ENCODE results near the gene CDKN2C.
"Not testable (repeated sequence)": the region's sequence is repeated elsewhere in the genome, so short reads cannot be mapped to it uniquely, and the experiment has no call there.

Gene CDKN2C

DNA sequence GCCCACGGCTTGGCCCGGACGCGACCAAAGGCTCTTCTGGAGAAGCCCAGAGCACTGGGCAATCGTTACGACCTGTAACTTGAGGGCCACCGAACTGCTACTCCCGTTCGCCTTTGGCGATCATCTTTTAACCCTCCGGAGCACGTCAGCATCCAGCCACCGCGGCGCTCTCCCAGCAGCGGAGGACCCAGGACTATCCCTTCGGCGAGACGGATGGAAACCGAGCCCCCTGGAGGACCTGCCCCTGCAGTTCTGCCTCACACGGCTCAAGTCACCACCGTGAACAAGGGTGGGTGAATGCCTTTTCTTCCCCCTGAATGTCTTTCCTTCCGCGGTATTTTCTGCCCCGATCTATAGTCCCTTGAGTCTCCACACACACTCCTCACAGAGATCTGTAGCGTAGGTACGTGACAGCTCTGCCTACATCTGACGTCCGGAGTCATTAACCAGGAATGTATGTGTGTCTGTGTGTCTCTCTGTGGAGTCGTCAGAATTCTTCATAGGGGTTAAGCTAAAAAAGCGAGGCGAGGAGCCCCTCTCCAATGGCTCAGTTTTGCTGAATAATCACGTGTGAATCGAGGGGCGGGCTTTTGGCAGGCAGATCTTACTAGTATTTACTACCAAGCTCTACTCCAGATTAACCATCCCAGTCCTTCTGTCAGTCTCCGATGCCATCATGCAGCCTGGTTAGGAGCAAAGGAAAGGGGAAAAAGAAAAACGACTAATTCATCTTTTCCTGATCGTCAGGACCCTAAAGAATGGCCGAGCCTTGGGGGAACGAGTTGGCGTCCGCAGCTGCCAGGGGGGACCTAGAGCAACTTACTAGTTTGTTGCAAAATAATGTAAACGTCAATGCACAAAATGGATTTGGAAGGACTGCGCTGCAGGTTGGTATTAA lies at the start of gene CDKN2C:
CDKN2C (plus strand) TSS at position 635 of the 898 bp plus-strand sequence; CDS start at position 759, 124 bp downstream.
- DNase-seq (ENCODE audit: low spot score): peak; percentile 60

DNA sequence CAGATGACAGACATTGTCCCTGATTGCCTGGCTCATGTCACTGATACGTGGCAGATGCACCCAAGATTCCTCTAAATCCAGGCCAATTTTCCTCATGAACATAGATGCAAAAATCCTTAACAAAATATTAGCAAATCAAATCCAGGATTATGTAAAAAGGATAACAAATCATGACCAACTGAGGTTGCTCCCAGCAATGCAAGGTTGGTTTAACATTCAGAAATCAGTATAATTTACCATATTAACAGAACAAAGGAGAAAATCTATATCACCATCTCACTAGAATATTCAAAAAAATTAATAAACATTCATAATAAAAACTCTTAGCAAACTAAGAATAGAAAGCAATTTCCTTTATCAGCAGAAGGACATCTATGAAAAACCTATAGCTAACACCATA lies 49.6 kb upstream of the CDKN2C start:
- DNase-seq (ENCODE audit: low spot score): no peak

DNA sequence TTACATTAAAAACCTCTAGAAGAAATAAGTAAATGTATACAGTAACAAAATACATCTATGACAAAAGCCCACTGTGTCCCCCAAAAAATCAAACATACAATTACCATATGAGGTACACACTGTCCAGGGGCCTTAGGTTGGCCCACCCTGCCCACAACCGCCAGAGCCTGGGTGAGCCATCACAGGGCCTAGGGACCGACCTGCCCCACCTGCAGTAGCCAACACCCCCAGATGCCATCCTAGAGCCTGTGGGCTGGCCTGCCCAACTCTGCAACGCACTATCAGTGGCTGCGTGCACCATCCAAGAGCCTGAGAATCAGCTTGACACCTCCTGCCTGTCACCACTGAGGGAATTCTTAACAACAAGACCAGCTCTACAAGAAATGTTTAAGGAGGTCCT lies 49.0 kb upstream of the CDKN2C start:
- DNase-seq (ENCODE audit: low spot score): no peak

GRCh38 chr1:50923564-50923963 lies 46.5 kb upstream of the CDKN2C start:
- no peak for DNase-seq (ENCODE audit: low spot score)

DNA sequence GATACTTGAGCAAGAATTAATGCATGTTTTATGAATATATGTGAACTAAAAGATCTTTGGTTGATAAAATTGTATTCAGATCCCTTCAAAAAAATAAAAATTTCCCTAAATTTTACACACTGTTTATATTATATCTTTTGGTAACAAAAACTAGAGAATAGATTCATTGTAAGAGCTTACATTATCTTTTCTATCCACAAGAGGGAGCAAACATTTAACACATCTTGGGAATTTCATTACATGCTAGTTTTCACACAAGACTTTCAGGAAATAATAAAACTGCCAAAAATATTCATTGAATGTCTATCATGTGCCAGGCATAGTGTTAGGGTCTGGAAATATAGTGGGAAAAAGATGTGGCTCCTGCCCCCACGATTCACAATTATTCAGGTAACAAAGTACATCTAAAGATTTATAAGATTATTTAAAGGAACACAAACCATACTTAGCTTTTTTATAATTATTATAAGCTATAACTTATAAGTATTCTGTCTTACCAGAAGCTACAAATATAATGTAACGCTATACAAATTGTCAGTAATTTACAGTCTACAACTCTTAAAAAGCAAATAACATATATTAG lies 40.6 kb upstream of the CDKN2C start:
- DNase-seq (ENCODE audit: low spot score): peak; percentile 9

DNA sequence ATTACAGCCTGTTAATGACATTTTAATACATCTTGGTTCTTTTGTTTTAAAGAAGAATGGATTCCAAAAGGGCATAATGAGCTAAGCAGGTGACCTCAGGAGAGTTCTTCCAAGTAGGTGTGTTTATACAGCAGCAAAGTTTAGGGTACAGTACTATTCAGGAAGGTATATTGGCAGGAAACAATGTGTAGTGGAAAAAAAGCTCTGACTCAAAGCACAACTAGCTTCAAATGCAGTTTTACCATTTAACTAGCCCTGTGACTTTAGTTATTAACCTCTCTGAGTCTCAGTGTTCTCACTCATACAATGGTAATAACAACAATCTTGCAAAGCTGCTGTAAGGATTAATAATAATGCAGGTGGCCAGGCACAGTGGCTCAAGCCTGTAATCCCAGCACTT lies 39.9 kb upstream of the CDKN2C start:
- DNase-seq (ENCODE audit: low spot score): no peak

DNA sequence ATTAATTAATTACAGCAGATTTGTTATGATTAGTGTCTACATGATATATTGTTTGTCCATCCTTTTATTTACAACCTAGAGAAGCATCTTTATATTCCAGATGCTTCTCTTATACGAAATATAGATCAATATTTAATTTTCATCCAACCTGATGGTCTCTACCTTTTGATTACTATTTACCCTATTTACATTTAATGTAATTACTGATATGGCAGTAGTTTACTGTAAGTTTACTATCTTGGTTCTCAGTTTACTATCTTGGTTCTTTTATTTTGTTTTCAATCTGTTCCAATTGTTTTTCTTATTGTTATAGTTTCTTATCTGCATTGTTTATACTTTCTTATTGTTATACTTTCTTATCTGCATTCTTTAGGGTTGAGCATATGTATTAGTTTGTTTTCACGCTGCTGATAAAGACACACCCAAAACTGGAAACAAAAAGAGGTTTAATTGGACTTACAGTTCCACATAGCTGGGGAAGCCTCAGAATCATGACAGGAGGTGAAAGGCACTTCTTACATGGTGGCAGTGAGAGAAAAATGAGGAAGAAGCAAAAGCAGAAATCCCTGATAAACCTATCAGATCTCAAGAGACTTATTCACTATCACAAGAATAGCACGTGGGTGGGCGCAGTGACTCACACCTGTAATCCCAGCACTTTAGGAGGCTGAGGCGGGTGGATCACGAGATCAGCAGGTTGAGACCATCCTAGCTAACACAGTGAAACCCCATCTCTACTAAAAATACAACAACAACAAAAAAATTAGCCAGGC lies 38.9 kb upstream of the CDKN2C start:
- no peak for DNase-seq (ENCODE audit: low spot score)

DNA sequence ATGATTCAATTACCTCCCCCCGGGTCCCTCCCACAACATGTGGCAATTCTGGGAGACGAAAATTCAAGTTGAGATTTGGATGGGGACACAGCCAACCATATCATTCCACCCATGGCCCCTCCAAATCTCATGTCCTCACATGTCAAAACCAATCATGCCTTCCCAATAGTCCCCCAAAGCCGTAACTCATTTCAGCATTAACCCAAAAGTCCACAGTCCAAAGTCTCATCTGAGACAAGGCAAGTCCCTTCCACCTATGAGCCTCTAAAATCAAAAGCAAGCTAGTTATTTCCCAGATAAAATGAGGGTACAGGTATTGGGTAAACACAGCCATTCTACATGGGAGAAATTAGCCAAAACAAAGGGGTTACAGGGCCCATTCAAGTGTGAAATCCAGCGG lies 38.0 kb upstream of the CDKN2C start:
- not testable (repeated sequence) for DNase-seq (ENCODE audit: low spot score)

DNA sequence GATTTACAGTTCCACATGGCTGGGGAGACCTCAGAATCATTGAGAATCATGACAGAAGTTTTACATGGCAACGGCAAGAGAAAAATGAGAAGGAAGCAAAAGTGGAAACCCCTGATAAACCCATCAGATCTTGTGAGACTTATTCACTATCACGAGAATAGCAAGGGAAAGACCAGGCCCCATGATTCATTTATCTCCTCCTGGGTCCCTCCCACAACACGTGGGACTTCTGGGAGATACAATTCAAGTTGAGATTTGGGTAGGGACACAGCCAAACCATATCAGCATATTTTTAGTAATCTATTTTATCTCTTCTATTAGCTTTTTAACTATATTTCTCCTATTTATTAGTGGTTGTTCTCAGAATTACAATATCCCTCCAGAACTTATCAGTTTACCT lies 36.3 kb upstream of the CDKN2C start:
- DNase-seq (ENCODE audit: low spot score): not testable (repeated sequence)

DNA sequence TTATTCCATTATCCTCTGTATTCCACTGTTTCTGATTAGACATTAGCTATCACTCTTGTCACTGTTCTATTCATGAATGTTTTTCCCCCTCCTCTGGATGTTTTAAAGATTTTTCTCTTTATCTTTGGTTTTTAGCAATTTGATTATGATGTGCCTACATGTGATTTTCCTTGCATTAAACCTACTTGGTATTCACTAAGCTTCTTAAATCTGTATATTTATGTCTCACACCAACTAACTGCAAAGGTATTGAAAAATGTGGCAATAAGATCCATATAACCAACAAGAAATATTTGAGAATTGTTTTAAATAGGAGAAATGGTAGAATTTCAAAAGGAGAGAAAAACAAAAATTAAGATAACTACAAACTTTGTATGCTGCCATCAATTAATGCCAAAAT lies 35.2 kb upstream of the CDKN2C start:
- DNase-seq (ENCODE audit: low spot score): no peak

DNA sequence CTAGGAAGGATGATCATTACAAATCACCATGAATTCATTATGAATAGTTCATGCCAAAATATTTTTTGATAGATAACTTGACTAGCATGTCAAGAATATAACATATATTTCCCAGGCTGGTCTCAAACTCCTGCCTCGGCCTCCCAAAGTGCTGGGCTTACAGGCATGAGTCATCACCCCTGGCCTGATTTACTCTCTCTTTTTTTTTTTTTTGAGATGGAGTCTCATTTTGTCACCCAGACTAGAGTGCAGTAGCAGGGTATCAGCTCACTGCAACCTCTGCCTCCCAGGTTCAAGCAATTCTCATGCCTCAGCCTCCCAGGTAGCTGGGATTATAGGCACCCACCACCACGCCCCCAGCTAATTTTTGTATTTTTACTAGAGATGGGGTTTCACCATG lies 34.8 kb upstream of the CDKN2C start:
- DNase-seq (ENCODE audit: low spot score): not testable (repeated sequence)

DNA sequence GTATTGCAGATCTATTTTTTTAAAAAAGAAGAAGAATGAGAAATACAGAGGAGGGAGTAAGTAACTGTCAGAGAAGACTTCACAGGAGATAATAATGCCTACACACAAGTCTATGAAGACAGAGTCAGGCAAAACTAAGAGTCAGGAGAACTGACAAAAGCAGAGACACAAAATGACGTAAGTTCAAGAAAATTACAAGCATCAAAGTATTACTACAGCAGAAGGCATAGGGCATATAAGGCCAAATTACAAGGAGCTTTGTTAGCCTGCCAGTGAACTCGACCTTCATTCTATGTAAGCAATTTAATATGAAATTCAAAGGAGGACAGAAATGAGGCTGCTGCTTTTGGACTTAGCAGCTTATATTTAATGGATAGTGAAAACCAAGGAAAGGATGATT lies 33.7 kb upstream of the CDKN2C start:
- no peak for DNase-seq (ENCODE audit: low spot score)

- no peak for DNase-seq (ENCODE audit: low spot score)
Observed at GRCh38 chr1:50940291-50940690, 29.8 kb upstream of the CDKN2C start.

DNA sequence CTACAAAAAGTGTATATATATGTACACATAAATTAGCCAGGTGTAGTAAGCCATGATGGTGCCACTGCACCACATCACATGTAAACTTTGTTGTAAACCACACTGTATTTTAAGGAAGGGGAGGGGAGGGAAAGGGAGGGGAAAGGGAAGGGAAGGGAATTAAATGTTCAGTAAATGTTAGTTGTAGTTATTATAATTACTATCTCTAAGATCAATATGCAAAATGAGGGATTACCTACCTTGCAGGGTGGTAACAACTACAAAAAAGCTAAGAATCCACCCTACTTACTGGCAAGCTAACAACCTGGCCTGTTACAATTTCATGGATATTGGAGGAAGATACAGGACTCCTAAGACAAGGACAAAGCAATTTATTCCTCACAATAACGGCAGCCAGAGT lies 27.7 kb upstream of the CDKN2C start:
- DNase-seq (ENCODE audit: low spot score): no peak

DNA sequence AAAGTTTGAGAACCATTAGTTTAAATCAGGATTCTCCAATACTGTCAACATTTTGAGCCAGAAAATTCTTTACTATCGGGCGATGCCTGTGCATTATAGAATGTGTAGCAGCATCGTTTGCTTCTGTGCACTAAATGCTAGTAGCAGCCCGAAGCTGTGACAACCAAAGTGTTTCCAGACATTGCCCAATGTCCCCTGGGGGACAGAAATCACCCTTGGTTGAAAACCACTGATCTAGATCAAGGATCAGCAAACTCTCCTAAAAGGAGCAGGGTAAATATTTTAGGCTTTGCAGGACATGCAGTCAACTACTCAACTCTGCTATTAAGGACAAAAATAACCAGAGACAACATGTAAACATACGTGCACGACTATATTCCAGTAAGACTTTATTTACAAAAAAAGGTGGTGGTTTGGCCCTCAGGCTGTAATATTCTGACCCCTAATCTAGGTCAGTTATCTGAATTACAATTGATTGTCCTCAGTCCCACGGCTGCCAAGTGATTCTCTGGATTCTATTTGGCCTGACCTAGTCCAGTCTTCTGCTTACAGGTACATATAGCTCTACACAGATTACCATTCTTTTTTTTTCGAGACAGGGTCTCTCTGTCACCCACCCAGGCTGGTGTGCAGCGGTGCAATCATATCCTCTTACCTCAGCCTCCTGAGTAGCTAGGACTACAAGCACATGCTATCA lies 20.6 kb upstream of the CDKN2C start:
- no peak for DNase-seq (ENCODE audit: low spot score)

GRCh38 chr1:50950396-50950795 lies 19.6 kb upstream of the CDKN2C start:
- DNase-seq (ENCODE audit: low spot score): peak; percentile 15

DNA sequence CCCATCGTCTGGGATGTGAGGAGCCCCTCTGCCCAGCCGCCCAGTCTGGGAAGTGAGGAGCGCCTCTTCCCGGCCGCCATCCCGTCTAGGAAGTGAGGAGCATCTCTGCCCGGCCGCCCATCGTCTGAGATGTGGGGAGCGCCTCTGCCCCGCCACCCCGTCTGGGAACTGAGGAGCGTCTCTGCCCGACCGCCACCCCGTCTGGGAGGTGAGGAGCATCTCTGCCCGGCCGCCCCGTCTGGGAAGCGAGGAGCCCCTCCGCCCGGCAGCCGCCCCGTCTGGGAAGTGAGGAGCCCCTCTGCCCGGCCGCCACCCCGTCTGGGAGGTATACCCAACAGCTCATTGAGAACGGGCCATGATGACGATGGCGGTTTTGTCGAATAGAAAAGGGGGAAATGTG lies 17.5 kb upstream of the CDKN2C start:
- DNase-seq (ENCODE audit: low spot score): not testable (repeated sequence)

- DNase-seq (ENCODE audit: low spot score): no peak
Observed at GRCh38 chr1:50955116-50955515, 14.9 kb upstream of the CDKN2C start.

- peak; percentile 19 for DNase-seq (ENCODE audit: low spot score)
Observed at GRCh38 chr1:50959303-50959912, 10.6 kb upstream of the CDKN2C start.

GRCh38 chr1:50959913-50960844 lies 9.9 kb upstream of the CDKN2C start, which contains the start of gene FAF1:
TSS of gene FAF1 (minus strand) at chr1:50960267. CDS start at chr1:50959811, 456 bp downstream.
- peak; percentile 87 for DNase-seq (ENCODE audit: low spot score)

Measured in HuH-7 (cell line).